ENCODE results near the gene PALB2. TPM values are rescaled to one million over a fixed set of nuclear protein-coding genes. Genes with fewer than 3 reads are reported as not detected.
A peak's percentile ranks its signal among the peaks of the same experiment; 100 is the strongest.

PALB2 gene
- total RNA-seq (10 to 100 TPM; 12.4 to 15.0 TPM), polyA plus RNA-seq (1 to 10 TPM; 5.4 to 7.2 TPM)

DNA sequence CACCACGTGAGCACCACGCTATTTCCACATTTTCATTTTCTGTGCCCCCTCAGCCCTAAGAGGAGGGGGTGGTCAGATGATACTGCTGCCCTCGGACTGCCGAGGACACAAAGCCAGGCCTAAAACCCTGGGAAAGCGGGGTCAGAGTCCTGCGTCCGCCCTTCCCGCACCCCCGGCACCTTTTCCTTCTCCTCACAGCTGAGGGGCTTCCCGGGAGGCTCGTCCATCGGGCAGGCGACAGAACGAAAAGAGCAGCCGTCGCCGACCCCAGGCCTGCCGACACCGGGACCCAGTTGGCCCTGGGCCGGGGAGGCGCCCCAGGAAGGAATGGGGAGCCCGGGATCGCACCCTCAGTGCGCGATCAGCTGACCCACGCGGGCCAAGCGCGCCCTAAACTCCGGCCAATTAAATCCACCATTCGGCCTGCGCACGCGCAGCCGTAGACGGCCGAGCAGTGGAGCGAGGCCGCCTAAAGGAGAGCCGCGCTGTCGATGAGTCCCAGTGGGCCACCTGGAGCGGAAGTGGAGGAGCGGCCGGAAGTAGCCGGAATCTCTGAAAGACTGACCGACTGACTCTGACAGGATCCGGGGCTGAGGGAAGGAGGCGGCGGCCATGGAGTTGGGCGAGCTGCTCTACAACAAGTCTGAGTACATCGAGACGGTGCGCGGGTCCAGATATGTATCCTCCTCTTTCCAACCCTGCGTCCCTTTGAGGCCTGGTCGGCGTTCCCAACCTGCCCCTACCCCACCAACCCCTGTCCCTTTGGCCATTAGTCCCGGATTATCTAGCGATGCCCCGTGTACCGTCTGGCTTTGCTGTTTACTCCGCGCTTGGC is at the start of gene PALB2, which contains the start of gene DCTN5:
PALB2 (minus strand) TSS at position 380 of the 835 bp plus-strand sequence; CDS start at position 227, 153 bp downstream.
DCTN5 (plus strand) TSS at position 536 of the 835 bp plus-strand sequence; CDS start at position 613, 77 bp downstream.
- peak within 1 kb of the TSS; percentile 82 to 100 for H3K4me3 ChIP-seq (ENCODE audit: low read length in 2 of 2)
- ChIA-PET POLR2A (ENCODE audit: partially characterized antibody) (interaction anchor here (1.1 to 1.8 kb wide), 2 partner anchors 44 to 84 kb away, joined by 4 to 7 read pairs; partner anchors contain the start of genes EARS2, NDUFAB1 and UBFD1), CTCF (ENCODE audit: partially characterized antibody) (interaction anchor here (1.0 kb wide), 1 partner anchor 37 kb away, joined by 3 read pairs; no protein-coding TSS in a partner anchor)
- peak within 1 kb of the TSS; percentile 98 to 100 (median 99) for H3K4me3 Mint-ChIP-seq
- intact Hi-C loops (cut with micrococcal nuclease): loop anchor here (1.0 kb wide), 3 partner anchors 45 to 898 kb away; partner anchors contain the start of genes EARS2, NDUFAB1, RBBP6 and UBFD1
- no peaks in the 10 kb centered on the region for H3K9me3 Mint-ChIP-seq
- H3K36me3 Mint-ChIP-seq: peaks cover 21 to 41% of the 10 kb centered on the region in 2 donors
- no peaks in the 10 kb centered on the region for H3K9me3 ChIP-seq (ENCODE audit: control insufficient read depth in 1 of 2, low read length in 2 of 2)
- no peaks in the 10 kb centered on the region for H3K27me3 Mint-ChIP-seq
- H3K27ac ChIP-seq (ENCODE audit: low read depth, low read length): peak within 1 kb of the TSS; percentile 85
- H3K27me3 ChIP-seq (ENCODE audit: insufficient read depth, low read length): no peaks in the 10 kb centered on the region
- peak within 1 kb of the TSS; percentile 96 to 99 (median 98) for H3K27ac Mint-ChIP-seq
- H3K4me1 Mint-ChIP-seq: peaks cover 24 to 49% (median 37%) of the 10 kb centered on the region in 4 donors
- DNase-seq: peak; percentile 78 to 86 (median 80)
- peaks cover 20% of the 10 kb centered on the region for H3K4me1 ChIP-seq (ENCODE audit: insufficient read depth, low read length)
- peaks cover 6% of the 10 kb centered on the region for H3K36me3 ChIP-seq (ENCODE audit: insufficient read depth, low read length)

DNA sequence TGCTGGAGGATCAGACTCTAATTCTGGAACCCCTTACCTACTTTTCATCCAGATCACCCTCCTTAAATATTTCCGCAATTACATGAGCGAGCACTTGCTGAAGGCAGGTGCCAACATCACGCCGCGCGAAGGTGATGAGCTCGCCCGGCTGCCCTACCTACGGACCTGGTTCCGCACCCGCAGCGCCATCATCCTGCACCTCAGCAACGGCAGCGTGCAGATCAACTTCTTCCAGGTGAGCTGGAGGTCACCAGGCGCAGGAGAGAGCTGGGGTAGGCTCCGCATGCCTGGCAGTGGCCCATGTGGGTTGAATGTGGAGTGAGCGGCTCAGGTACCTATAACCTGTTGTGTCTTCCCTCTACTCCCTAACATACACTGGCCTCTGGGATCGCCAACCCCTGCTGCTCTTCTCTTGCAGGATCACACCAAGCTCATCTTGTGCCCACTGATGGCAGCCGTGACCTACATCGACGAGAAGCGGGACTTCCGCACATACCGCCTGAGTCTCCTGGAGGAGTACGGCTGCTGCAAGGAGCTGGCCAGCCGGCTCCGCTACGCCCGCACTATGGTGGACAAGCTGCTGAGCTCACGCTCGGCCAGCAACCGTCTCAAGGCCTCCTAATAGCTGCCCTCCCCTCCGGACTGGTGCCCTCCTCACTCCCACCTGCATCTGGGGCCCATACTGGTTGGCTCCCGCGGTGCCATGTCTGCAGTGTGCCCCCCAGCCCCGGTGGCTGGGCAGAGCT is 48.5 kb upstream of the PALB2 start:
- Histone ChIP-seq H3K27ac (ENCODE audit: low read depth, low read length) (no peak overlapping the region), H3K27me3 (ENCODE audit: insufficient read depth, low read length) (no peaks in the 10 kb centered on the region), H3K9me3 (ENCODE audit: control insufficient read depth in 1 of 2, low read length in 2 of 2) (no peaks in the 10 kb centered on the region), H3K4me1 (ENCODE audit: insufficient read depth, low read length) (no peaks in the 10 kb centered on the region), H3K36me3 (ENCODE audit: insufficient read depth, low read length) (peaks cover 22% of the 10 kb centered on the region), H3K4me3 (ENCODE audit: low read length in 2 of 2) (no peak overlapping the region)
- no peaks in the 10 kb centered on the region for H3K9me3 Mint-ChIP-seq
- CTCF ChIA-PET (ENCODE audit: partially characterized antibody): no interaction called here
- POLR2A ChIA-PET (ENCODE audit: partially characterized antibody): no interaction called here
- H3K27ac Mint-ChIP-seq: no peak overlapping the region
- H3K27me3 Mint-ChIP-seq: no peaks in the 10 kb centered on the region
- DNase-seq: no peak
- no peak overlapping the region for H3K4me3 Mint-ChIP-seq
- intact Hi-C loops (cut with micrococcal nuclease): no loop called here
- peaks cover 0 to under 1% (median 0%) of the 10 kb centered on the region in 4 donors for H3K4me1 Mint-ChIP-seq
- peaks cover 38 to 39% of the 10 kb centered on the region in 2 donors for H3K36me3 Mint-ChIP-seq

GRCh38 chr16:23687034-23687808 is 46.1 kb upstream of the PALB2 start:
- peak overlapping the region in 1 of 7 donors; percentile 20 for H3K27ac Mint-ChIP-seq
- ChIA-PET CTCF (ENCODE audit: partially characterized antibody) (interaction anchor here (1.7 kb wide), 1 partner anchor 10 kb away, joined by 6 read pairs; no protein-coding TSS in a partner anchor), POLR2A (ENCODE audit: partially characterized antibody) (no interaction called here)
- no peaks in the 10 kb centered on the region for H3K27me3 ChIP-seq (ENCODE audit: insufficient read depth, low read length)
- H3K4me3 Mint-ChIP-seq: no peak overlapping the region
- no peaks in the 10 kb centered on the region for H3K4me1 ChIP-seq (ENCODE audit: insufficient read depth, low read length)
- intact Hi-C loops (cut with micrococcal nuclease): no loop called here
- no peak overlapping the region for H3K4me3 ChIP-seq (ENCODE audit: low read length in 2 of 2)
- no peak overlapping the region for H3K27ac ChIP-seq (ENCODE audit: low read depth, low read length)
- H3K9me3 ChIP-seq (ENCODE audit: control insufficient read depth in 1 of 2, low read length in 2 of 2): no peaks in the 10 kb centered on the region
- H3K4me1 Mint-ChIP-seq: no peaks in the 10 kb centered on the region
- H3K36me3 ChIP-seq (ENCODE audit: insufficient read depth, low read length): peaks cover 35% of the 10 kb centered on the region
- H3K27me3 Mint-ChIP-seq: no peaks in the 10 kb centered on the region
- no peaks in the 10 kb centered on the region for H3K9me3 Mint-ChIP-seq
- DNase-seq: no peak
- H3K36me3 Mint-ChIP-seq: peaks cover 45% of the 10 kb centered on the region in 2 donors

DNA sequence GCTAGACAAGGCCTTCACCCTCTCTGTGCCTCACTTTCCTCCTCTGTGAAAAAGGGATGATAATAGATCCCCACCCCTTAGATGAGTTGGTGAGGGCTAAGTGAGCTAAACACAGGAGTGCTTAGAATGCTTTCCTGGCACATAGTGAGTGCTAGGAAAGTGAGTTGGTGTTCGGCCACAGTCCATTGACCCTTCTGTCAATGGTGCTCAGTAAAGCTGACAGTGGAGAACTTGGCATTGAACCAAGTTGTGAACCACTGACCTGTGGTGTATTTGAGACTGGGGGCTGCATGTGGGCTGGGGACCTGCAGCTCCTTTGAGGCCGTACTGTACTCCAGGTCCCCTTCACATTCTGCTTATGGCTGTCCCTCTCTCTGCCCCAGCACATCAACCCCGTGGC is 42.4 kb upstream of the PALB2 start:
- H3K9me3 ChIP-seq (ENCODE audit: control insufficient read depth in 1 of 2, low read length in 2 of 2): no peaks in the 10 kb centered on the region
- H3K27ac ChIP-seq (ENCODE audit: low read depth, low read length): no peak overlapping the region
- intact Hi-C loops (cut with micrococcal nuclease): no loop called here
- no peak for DNase-seq
- Mint-ChIP-seq H3K36me3 (peaks cover 32 to 37% of the 10 kb centered on the region in 2 donors), H3K9me3 (peaks cover 0 to 2% (median 0%) of the 10 kb centered on the region in 8 donors), H3K4me1 (peaks cover 5 to 17% (median 10%) of the 10 kb centered on the region in 4 donors), H3K27me3 (no peaks in the 10 kb centered on the region), H3K27ac (no peak overlapping the region), H3K4me3 (no peak overlapping the region)
- no peak overlapping the region for H3K4me3 ChIP-seq (ENCODE audit: low read length in 2 of 2)
- H3K36me3 ChIP-seq (ENCODE audit: insufficient read depth, low read length): peaks cover 22% of the 10 kb centered on the region
- H3K4me1 ChIP-seq (ENCODE audit: insufficient read depth, low read length): peaks cover 12% of the 10 kb centered on the region
- ChIA-PET CTCF (ENCODE audit: partially characterized antibody) (no interaction called here), POLR2A (ENCODE audit: partially characterized antibody) (no interaction called here)
- no peaks in the 10 kb centered on the region for H3K27me3 ChIP-seq (ENCODE audit: insufficient read depth, low read length)

- DNase-seq: no peak
- Mint-ChIP-seq H3K4me3 (no peak overlapping the region), H3K36me3 (peaks cover 19 to 25% of the 10 kb centered on the region in 2 donors), H3K27ac (no peak overlapping the region), H3K9me3 (peaks cover 0 to 2% (median 0%) of the 10 kb centered on the region in 8 donors), H3K27me3 (no peaks in the 10 kb centered on the region), H3K4me1 (peaks cover 8 to 26% (median 18%) of the 10 kb centered on the region in 4 donors)
- Histone ChIP-seq H3K9me3 (ENCODE audit: control insufficient read depth in 1 of 2, low read length in 2 of 2) (no peaks in the 10 kb centered on the region), H3K4me1 (ENCODE audit: insufficient read depth, low read length) (peaks cover 17% of the 10 kb centered on the region), H3K27ac (ENCODE audit: low read depth, low read length) (no peak overlapping the region), H3K27me3 (ENCODE audit: insufficient read depth, low read length) (no peaks in the 10 kb centered on the region), H3K4me3 (ENCODE audit: low read length in 2 of 2) (no peak overlapping the region), H3K36me3 (ENCODE audit: insufficient read depth, low read length) (peaks cover 14% of the 10 kb centered on the region)
- CTCF ChIA-PET (ENCODE audit: partially characterized antibody): no interaction called here
- intact Hi-C loops (cut with micrococcal nuclease): no loop called here
- POLR2A ChIA-PET (ENCODE audit: partially characterized antibody): no interaction called here
These were observed 41.1 kb upstream of the PALB2 start for GRCh38 chr16:23682181-23682580.

DNA sequence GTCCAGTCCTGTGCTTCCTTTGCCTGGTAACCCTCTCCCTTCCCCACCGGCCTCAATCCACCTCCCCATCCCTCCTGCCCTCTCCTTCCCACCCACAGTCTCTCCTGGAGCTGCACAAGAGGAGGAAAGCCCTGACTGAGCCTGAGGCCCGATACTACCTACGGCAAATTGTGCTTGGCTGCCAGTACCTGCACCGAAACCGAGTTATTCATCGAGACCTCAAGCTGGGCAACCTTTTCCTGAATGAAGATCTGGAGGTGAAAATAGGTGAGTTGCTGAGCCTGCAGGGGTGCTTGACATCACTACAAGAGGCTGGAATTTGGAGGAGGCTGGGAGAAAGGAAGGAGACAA is 38.9 kb upstream of the PALB2 start:
- intact Hi-C loops (cut with micrococcal nuclease): loop anchor here (5.0 kb wide), 1 partner anchor 822 kb away; no protein-coding TSS in a partner anchor

More for the DNA sequence above, 38.9 kb upstream of the PALB2 start:
- H3K9me3 Mint-ChIP-seq: peaks cover 0 to 2% (median 0%) of the 10 kb centered on the region in 8 donors
- peak overlapping the region in 6 of 8 donors; percentile 2 to 89 (median 38) for H3K4me3 Mint-ChIP-seq
- no peak for DNase-seq
- H3K4me1 Mint-ChIP-seq: peaks cover 8 to 28% (median 20%) of the 10 kb centered on the region in 4 donors
- Histone ChIP-seq H3K9me3 (ENCODE audit: control insufficient read depth in 1 of 2, low read length in 2 of 2) (no peaks in the 10 kb centered on the region), H3K4me3 (ENCODE audit: low read length in 2 of 2) (no peak overlapping the region), H3K27me3 (ENCODE audit: insufficient read depth, low read length) (no peaks in the 10 kb centered on the region), H3K36me3 (ENCODE audit: insufficient read depth, low read length) (peaks cover 14% of the 10 kb centered on the region), H3K4me1 (ENCODE audit: insufficient read depth, low read length) (peaks cover 17% of the 10 kb centered on the region), H3K27ac (ENCODE audit: low read depth, low read length) (no peak overlapping the region)
- CTCF ChIA-PET (ENCODE audit: partially characterized antibody): interaction anchor here (1.0 kb wide), 1 partner anchor 48 kb away, joined by 3 read pairs; no protein-coding TSS in a partner anchor
- no peaks in the 10 kb centered on the region for H3K27me3 Mint-ChIP-seq
- peaks cover 9 to 18% of the 10 kb centered on the region in 2 donors for H3K36me3 Mint-ChIP-seq
- H3K27ac Mint-ChIP-seq: peak overlapping the region in 1 of 7 donors; percentile 48
- POLR2A ChIA-PET (ENCODE audit: partially characterized antibody): no interaction called here

All from CD4-positive, alpha-beta memory T cell (primary cell).